Heart left ventricle (tissue), 13 donors: Measurements from ENCODE around the gene MEIS2.

Experiments
- CTCF ChIP-seq, 12 donors: fragments of 200-600 bp; sonication (generic) in 4 of 12; IDR thresholded peaks; one replicate each; pipeline versions ENCODE4 v1.5.0 to v1.8.0; 2018 to 2022; ENCODE audit warnings: antibody characterized with exemption in 12 of 12, mild to moderate bottlenecking in 5 of 12
- POLR2A ChIP-seq, 2 donors: fragments of 450-650 bp; IDR thresholded peaks; one replicate each; pipeline ENCODE4 v1.6.1; 2017; ENCODE audit warnings: antibody characterized with exemption in 2 of 2, mild to moderate bottlenecking in 2 of 2, moderate library complexity in 2 of 2
- donor health status: ischemic (EF 13 %, LVEDD 7.1; RV severe dilation, severe dysfunction).
- donor health status: DM: no; HTN: yes; CAD: no.
- donor health status: DM: no; HTN: no; CAD: no.
- donor health status: ischemic (EF 25% LVEDD 6.9; RV normal size, moderate dysfunction).
- donor health status: ischemic (EF 25% LVEDD 5.7; RV mildly dilated, moderate dysfunction).
- donor health status: ischemic (EF 35%, LVEDD 5.7; RV mildly dilated, moderate dysfunction).
- donor health status: nonischemic (EF 11% LVEDD 7.7; RV severe dilation, severe dysfunction).
- donor health status: DM: yes; HTN: yes; CAD: no.
- donor health status: PGD.
- donor health status: ischemic (EF 29% LVEDD 5.4; RV normal size, mild dysfunction).
- donor health status: nonischemic (EF 23%, LVEDD 6.1; RV moderate dilation, normal function).

GRCh38 chr15:37109168-37109871 is 9.0 kb upstream of the MEIS2 start:
- TF ChIP-seq CTCF (IDR thresholded peaks at IDR 0.05) = no peak
- no peak for TF ChIP-seq POLR2A (IDR thresholded peaks at IDR 0.05)
